ENCODE measurements around the gene COCH. TPM values are rescaled to one million over a fixed set of nuclear protein-coding genes. Genes with fewer than 3 reads are reported as not detected.

The COCH gene
- total RNA-seq, 4 donors from 2014 or later = 0.42 to 4.5 (median 3.0) TPM

- 84% methylated on average over 2 of the region's 2 CpGs for WGBS
- Histone ChIP-seq H3K9me3 (no peaks in the 10 kb centered on the region), H3K27me3 (no peaks in the 10 kb centered on the region), H3K36me3 (peaks cover 0 to 41% (median 30%) of the 10 kb centered on the region in 4 donors), H3K27ac (replicated peaks in 1 of 4) (no peak overlapping the region), H3K4me3 (no peak overlapping the region), H3K4me1 (peaks cover 0 to 12% (median 3%) of the 10 kb centered on the region in 4 donors)
- intact Hi-C loops (cut with DNase I) = no loop called here
- TF ChIP-seq EP300 (IDR thresholded peaks at IDR 0.05) (no peak), POLR2AphosphoS5 (IDR thresholded peaks at IDR 0.05) (no peak), POLR2A (IDR thresholded peaks at IDR 0.05; ENCODE audit: low read depth) (no peak), CTCF (IDR thresholded peaks at IDR 0.05) (no peak)
- no peak for DNase-seq (ENCODE audit: extremely low spot score)
Measured at GRCh38 chr14:30938617-30939016, 64.3 kb downstream of the COCH start.

Other genes starting within 250 kb of the COCH start
- gene AP4S1, start 151.1 kb downstream of the COCH start, total RNA-seq = 10 to 100 TPM in 2 of 4 donors, 1 to 10 TPM in 2; 5.0 to 12.3 (median 9.3) TPM
- 10 to 100 TPM; 54.5 to 90.1 (median 68.9) TPM for gene STRN3, start 151.8 kb downstream of the COCH start, total RNA-seq